GM23338 (cell line): ENCODE data around the gene PALMD. TPM values are rescaled to one million over a fixed set of nuclear protein-coding genes. Genes with fewer than 3 reads are reported as not detected.

ENCODE experiments used
- ATAC-seq: fragments of 200-7000 bp; cut with Tn5 transposase; 3 replicates; pipeline ENCODE4 v1.9.1; 2020
- DNase-seq: peaks from one replicate; pipeline ENCODE4 v3.0.0-alpha.2; 2015; ENCODE audit warnings: low spot score
- H2AFZ ChIP-seq: fragments of 200-600 bp; sonication (generic); 2 replicates; pipeline ENCODE4 v1.8.0; 2016; ENCODE audit warnings: antibody characterized with exemption, mild to moderate bottlenecking, moderate library complexity
- H3F3A ChIP-seq: fragments of 200-600 bp; sonication (generic); replicated peaks from 2 replicates; pipeline ENCODE4 v1.8.0; 2017; ENCODE audit warnings: antibody characterized with exemption, mixed run types, low read depth
- H3K27ac ChIP-seq: fragments of 200-600 bp; sonication (generic); 2 replicates; pipeline ENCODE4 v1.6.1; 2016; ENCODE audit warnings: low read depth
- H3K27me3 ChIP-seq: fragments of 200-600 bp; sonication (generic); 2 replicates; pipeline ENCODE4 v1.8.0; 2016; ENCODE audit warnings: mild to moderate bottlenecking, mixed run types, moderate library complexity; ENCODE audit not compliant: insufficient read depth
- H3K36me3 ChIP-seq: fragments of 200-600 bp; sonication (generic); 2 replicates; pipeline ENCODE4 v1.8.0; 2016; ENCODE audit warnings: mild to moderate bottlenecking; ENCODE audit not compliant: insufficient read depth
- H3K4me1 ChIP-seq: fragments of 200-600 bp; sonication (generic); 2 replicates; pipeline ENCODE4 v1.8.0; 2016; ENCODE audit warnings: mild to moderate bottlenecking, moderate library complexity; ENCODE audit not compliant: insufficient read depth
- H3K4me2 ChIP-seq: fragments of 200-600 bp; sonication (generic); 2 replicates; pipeline ENCODE4 v1.7.1; 2017; ENCODE audit warnings: mixed run types
- H3K4me3 ChIP-seq: fragments of 200-600 bp; sonication (generic); 2 replicates; pipeline ENCODE4 v1.6.1; 2016; ENCODE audit warnings: mixed run types
- H3K79me2 ChIP-seq: fragments of 200-600 bp; sonication (generic); replicated peaks from 2 replicates; pipeline ENCODE4 v1.8.0; 2017; ENCODE audit warnings: mild to moderate bottlenecking; ENCODE audit not compliant: insufficient read depth
- H3K9me2 ChIP-seq: fragments of 200-600 bp; sonication (generic); 2 replicates; pipeline ENCODE4 v1.8.0; 2017; ENCODE audit not compliant: insufficient read depth
- H4K20me1 ChIP-seq: fragments of 200-600 bp; sonication (generic); replicated peaks from 2 replicates; pipeline ENCODE4 v1.8.0; 2017; ENCODE audit warnings: mild to moderate bottlenecking; ENCODE audit not compliant: insufficient read depth
- H3K27ac Mint-ChIP-seq: 2 replicates; pipeline ENCODE4 v1.8.0; 2020; ENCODE audit warnings: inconsistent platforms, mild to moderate bottlenecking, moderate library complexity, mixed read lengths
- H3K27me3 Mint-ChIP-seq: 3 replicates; pipeline ENCODE4 v1.8.0; 2022; ENCODE audit warnings: low read depth, mild to moderate bottlenecking, moderate library complexity, mixed read lengths, inconsistent platforms; ENCODE audit not compliant: insufficient read depth, poor library complexity
- H3K36me3 Mint-ChIP-seq: 3 replicates; pipeline ENCODE4 v1.8.0; 2021; ENCODE audit warnings: low read depth, mild to moderate bottlenecking, inconsistent platforms, moderate library complexity, mixed read lengths
- H3K4me1 Mint-ChIP-seq: 3 replicates; pipeline ENCODE4 v1.8.0; 2020; ENCODE audit warnings: mild to moderate bottlenecking, inconsistent platforms, mixed read lengths
- H3K4me3 Mint-ChIP-seq: 3 replicates; pipeline ENCODE4 v1.8.0; 2021; ENCODE audit warnings: moderate library complexity, mild to moderate bottlenecking, inconsistent platforms, mixed read lengths
- H3K9me3 Mint-ChIP-seq: 3 replicates; pipeline ENCODE4 v1.8.0; 2020; ENCODE audit warnings: moderate library complexity, mild to moderate bottlenecking, inconsistent platforms, mixed read lengths
- EZH2 ChIP-seq: fragments of 200-600 bp; sonication (generic); IDR thresholded peaks from one replicate; pipeline ENCODE4 v1.8.0; 2017; ENCODE audit warnings: antibody characterized with exemption, mild to moderate bottlenecking, low read depth; ENCODE audit not compliant: unreplicated experiment
- JUNB ChIP-seq: IDR thresholded peaks from one replicate; pipeline ENCODE4 v1.6.1; 2016; ENCODE audit warnings: antibody characterized with exemption; ENCODE audit not compliant: unreplicated experiment
- NANOG ChIP-seq: IDR thresholded peaks from 2 replicates; pipeline ENCODE4 v1.6.1; 2016; ENCODE audit warnings: antibody characterized with exemption, borderline replicate concordance
- STAT1 ChIP-seq: IDR thresholded peaks from one replicate; pipeline ENCODE4 v1.6.1; 2016; ENCODE audit warnings: antibody characterized with exemption; ENCODE audit not compliant: unreplicated experiment
- ZNF331 ChIP-seq: fragments of 250-450 bp; sonication (Bioruptor Pico); IDR thresholded peaks from 2 replicates; pipeline ENCODE4 v1.5.0; 2020; ENCODE audit warnings: low read depth, mild to moderate bottlenecking, moderate library complexity
- polyA plus RNA-seq: library from polyadenylated mRNA; unstranded; fragments of >200 nt; fragmentation: Nextera tagmentation; extraction: Ambion mirVana; gene quantifications from 2 replicates; pipeline ENCODE4 v1.2.1, GENCODE V29; 2016
- total RNA-seq: library from RNA; depleted of rRNA; stranded (reverse); fragments of >200 nt; shearing (Covaris generic); gene quantifications from 2 replicates; pipeline ENCODE4 v1.2.3, GENCODE V29; 2014
- TF ChIP-seq, protein P1 (sequence below): fragments of 250-450 bp; sonication (Bioruptor Pico); IDR thresholded peaks from 2 replicates; pipeline ENCODE4 v1.5.0; 2020; ENCODE audit warnings: mild to moderate bottlenecking, moderate library complexity
- TF ChIP-seq, protein P2 (sequence below), 2 experiments: fragments of 200-600 bp in 1 of 2; sonication (generic) in 1 of 2; conservative IDR thresholded peaks; 2 replicates each; pipeline versions ENCODE4 v1.5.1 to v1.6.1; 2016 to 2017; ENCODE audit warnings: antibody characterized with exemption in 2 of 2, low read depth in 2 of 2, mild to moderate bottlenecking in 2 of 2, moderate library complexity in 1 of 2
- TF ChIP-seq, protein P3 (sequence below): IDR thresholded peaks from one replicate; pipeline ENCODE4 v1.6.1; 2018; ENCODE audit warnings: antibody characterized with exemption; ENCODE audit not compliant: unreplicated experiment

PALMD gene
- total and polyA plus RNA-seq, 2 experiments from 2014 or later, result not detected

DNA sequence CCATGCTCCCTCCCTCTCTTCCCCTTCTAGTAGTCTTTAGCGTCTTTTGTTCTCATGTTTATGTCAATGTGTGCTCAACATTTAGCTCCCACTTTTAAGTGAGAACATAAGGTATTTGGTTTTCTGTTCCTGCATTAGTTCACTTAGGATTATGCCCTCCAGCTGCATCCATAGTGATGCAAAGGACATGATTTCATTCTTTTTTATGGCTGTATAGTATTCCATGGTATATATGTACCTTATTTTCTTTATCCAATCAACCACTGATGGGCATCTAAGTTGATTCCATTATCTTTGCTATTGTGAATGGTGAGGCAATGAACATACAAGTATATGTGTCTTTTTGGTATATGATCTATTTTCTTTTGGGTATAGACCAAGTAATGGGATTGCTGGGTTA lies 38.3 kb upstream of the PALMD start:
- no peaks in the 10 kb centered on the region for H3K27me3 Mint-ChIP-seq
- Histone ChIP-seq H4K20me1 (no peaks in the 10 kb centered on the region), H3K27me3 (no peaks in the 10 kb centered on the region), H3K27ac (no peak overlapping the region), H3K4me2 (no peak overlapping the region), H3F3A (no peaks in the 10 kb centered on the region), H3K79me2 (no peaks in the 10 kb centered on the region), H3K4me3 (no peak overlapping the region), H3K4me1 (no peaks in the 10 kb centered on the region), H2AFZ (no peak overlapping the region), H3K36me3 (no peaks in the 10 kb centered on the region), H3K9me2 (0 out of 2 replicates have a peak, but pooled peaks cover 3% of the 10 kb centered on the region)
- DNase-seq (no peak), ATAC-seq (no peak)
- peaks cover 3% of the 10 kb centered on the region; the same call in 1 of the 3 replicates for H3K36me3 Mint-ChIP-seq
- no peak overlapping the region for H3K4me3 Mint-ChIP-seq
- no peak for TF ChIP-seq JUNB
- no peak for TF ChIP-seq EZH2
- TF ChIP-seq ZNF331 (CRISPR knock-in tag), result no peak
- TF ChIP-seq, protein P1, sequence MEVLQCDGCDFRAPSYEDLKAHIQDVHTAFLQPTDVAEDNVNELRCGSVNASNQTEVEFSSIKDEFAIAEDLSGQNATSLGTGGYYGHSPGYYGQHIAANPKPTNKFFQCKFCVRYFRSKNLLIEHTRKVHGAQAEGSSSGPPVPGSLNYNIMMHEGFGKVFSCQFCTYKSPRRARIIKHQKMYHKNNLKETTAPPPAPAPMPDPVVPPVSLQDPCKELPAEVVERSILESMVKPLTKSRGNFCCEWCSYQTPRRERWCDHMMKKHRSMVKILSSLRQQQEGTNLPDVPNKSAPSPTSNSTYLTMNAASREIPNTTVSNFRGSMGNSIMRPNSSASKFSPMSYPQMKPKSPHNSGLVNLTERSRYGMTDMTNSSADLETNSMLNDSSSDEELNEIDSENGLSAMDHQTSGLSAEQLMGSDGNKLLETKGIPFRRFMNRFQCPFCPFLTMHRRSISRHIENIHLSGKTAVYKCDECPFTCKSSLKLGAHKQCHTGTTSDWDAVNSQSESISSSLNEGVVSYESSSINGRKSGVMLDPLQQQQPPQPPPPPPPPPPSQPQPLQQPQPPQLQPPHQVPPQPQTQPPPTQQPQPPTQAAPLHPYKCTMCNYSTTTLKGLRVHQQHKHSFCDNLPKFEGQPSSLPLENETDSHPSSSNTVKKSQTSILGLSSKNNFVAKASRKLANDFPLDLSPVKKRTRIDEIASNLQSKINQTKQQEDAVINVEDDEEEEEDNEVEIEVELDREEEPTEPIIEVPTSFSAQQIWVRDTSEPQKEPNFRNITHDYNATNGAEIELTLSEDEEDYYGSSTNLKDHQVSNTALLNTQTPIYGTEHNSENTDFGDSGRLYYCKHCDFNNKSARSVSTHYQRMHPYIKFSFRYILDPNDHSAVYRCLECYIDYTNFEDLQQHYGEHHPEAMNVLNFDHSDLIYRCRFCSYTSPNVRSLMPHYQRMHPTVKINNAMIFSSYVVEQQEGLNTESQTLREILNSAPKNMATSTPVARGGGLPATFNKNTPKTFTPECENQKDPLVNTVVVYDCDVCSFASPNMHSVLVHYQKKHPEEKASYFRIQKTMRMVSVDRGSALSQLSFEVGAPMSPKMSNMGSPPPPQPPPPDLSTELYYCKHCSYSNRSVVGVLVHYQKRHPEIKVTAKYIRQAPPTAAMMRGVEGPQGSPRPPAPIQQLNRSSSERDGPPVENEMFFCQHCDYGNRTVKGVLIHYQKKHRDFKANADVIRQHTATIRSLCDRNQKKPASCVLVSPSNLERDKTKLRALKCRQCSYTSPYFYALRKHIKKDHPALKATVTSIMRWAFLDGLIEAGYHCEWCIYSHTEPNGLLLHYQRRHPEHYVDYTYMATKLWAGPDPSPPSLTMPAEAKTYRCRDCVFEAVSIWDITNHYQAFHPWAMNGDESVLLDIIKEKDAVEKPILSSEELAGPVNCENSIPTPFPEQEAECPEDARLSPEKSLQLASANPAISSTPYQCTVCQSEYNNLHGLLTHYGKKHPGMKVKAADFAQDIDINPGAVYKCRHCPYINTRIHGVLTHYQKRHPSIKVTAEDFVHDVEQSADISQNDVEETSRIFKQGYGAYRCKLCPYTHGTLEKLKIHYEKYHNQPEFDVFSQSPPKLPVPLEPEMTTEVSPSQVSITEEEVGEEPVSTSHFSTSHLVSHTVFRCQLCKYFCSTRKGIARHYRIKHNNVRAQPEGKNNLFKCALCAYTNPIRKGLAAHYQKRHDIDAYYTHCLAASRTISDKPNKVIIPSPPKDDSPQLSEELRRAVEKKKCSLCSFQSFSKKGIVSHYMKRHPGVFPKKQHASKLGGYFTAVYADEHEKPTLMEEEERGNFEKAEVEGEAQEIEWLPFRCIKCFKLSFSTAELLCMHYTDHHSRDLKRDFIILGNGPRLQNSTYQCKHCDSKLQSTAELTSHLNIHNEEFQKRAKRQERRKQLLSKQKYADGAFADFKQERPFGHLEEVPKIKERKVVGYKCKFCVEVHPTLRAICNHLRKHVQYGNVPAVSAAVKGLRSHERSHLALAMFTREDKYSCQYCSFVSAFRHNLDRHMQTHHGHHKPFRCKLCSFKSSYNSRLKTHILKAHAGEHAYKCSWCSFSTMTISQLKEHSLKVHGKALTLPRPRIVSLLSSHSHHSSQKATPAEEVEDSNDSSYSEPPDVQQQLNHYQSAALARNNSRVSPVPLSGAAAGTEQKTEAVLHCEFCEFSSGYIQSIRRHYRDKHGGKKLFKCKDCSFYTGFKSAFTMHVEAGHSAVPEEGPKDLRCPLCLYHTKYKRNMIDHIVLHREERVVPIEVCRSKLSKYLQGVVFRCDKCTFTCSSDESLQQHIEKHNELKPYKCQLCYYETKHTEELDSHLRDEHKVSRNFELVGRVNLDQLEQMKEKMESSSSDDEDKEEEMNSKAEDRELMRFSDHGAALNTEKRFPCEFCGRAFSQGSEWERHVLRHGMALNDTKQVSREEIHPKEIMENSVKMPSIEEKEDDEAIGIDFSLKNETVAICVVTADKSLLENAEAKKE (CRISPR knock-in tag), result no peak
- TF ChIP-seq, protein P2, sequence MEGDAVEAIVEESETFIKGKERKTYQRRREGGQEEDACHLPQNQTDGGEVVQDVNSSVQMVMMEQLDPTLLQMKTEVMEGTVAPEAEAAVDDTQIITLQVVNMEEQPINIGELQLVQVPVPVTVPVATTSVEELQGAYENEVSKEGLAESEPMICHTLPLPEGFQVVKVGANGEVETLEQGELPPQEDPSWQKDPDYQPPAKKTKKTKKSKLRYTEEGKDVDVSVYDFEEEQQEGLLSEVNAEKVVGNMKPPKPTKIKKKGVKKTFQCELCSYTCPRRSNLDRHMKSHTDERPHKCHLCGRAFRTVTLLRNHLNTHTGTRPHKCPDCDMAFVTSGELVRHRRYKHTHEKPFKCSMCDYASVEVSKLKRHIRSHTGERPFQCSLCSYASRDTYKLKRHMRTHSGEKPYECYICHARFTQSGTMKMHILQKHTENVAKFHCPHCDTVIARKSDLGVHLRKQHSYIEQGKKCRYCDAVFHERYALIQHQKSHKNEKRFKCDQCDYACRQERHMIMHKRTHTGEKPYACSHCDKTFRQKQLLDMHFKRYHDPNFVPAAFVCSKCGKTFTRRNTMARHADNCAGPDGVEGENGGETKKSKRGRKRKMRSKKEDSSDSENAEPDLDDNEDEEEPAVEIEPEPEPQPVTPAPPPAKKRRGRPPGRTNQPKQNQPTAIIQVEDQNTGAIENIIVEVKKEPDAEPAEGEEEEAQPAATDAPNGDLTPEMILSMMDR (conservative IDR thresholded peaks at IDR 0.05; ENCODE audit: low read depth in 2 of 2), result no peak
- TF ChIP-seq, protein P3, sequence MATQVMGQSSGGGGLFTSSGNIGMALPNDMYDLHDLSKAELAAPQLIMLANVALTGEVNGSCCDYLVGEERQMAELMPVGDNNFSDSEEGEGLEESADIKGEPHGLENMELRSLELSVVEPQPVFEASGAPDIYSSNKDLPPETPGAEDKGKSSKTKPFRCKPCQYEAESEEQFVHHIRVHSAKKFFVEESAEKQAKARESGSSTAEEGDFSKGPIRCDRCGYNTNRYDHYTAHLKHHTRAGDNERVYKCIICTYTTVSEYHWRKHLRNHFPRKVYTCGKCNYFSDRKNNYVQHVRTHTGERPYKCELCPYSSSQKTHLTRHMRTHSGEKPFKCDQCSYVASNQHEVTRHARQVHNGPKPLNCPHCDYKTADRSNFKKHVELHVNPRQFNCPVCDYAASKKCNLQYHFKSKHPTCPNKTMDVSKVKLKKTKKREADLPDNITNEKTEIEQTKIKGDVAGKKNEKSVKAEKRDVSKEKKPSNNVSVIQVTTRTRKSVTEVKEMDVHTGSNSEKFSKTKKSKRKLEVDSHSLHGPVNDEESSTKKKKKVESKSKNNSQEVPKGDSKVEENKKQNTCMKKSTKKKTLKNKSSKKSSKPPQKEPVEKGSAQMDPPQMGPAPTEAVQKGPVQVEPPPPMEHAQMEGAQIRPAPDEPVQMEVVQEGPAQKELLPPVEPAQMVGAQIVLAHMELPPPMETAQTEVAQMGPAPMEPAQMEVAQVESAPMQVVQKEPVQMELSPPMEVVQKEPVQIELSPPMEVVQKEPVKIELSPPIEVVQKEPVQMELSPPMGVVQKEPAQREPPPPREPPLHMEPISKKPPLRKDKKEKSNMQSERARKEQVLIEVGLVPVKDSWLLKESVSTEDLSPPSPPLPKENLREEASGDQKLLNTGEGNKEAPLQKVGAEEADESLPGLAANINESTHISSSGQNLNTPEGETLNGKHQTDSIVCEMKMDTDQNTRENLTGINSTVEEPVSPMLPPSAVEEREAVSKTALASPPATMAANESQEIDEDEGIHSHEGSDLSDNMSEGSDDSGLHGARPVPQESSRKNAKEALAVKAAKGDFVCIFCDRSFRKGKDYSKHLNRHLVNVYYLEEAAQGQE, result no peak
- no peak for TF ChIP-seq NANOG
- TF ChIP-seq STAT1, result no peak
- no peaks in the 10 kb centered on the region for H3K4me1 Mint-ChIP-seq
- H3K9me3 Mint-ChIP-seq, result peaks cover 15% of the 10 kb centered on the region; the same call in 2 of the 3 replicates
- no peak overlapping the region for H3K27ac Mint-ChIP-seq
